SK-N-SH (cell line): ENCODE results near the gene ZFYVE26.

Source experiments
- CTCF ChIP-seq: fragments of 200-600 bp; sonication (generic); IDR thresholded peaks from 2 replicates; pipeline ENCODE4 v1.6.1; 2017; ENCODE audit warnings: antibody characterized with exemption, mild to moderate bottlenecking, moderate library complexity
- ELF1 ChIP-seq: IDR thresholded peaks from 2 replicates; pipeline ENCODE4 v1.4.0; 2012
- YY1 ChIP-seq: IDR thresholded peaks from 2 replicates; pipeline ENCODE4 v1.4.0; 2012; ENCODE audit warnings: low read depth, mild to moderate bottlenecking

- no peak for TF ChIP-seq CTCF
- no peak for TF ChIP-seq YY1
- TF ChIP-seq ELF1: no peak
Measured at GRCh38 chr14:67762051-67762450, 54.3 kb downstream of the ZFYVE26 start.
